ENCODE data around the gene RPS6KB2. TPM values are rescaled to one million over a fixed set of nuclear protein-coding genes. Genes with fewer than 3 reads are reported as not detected.
A peak's percentile ranks its signal among the peaks of the same experiment; 100 is the strongest.
"Not testable (repeated sequence)": the region's sequence is repeated elsewhere in the genome, so short reads cannot be mapped to it uniquely, and the experiment has no call there.

The RPS6KB2 gene
- total and polyA plus RNA-seq, 2 of the 4 experiments (the other 2 are of a cell fraction) = 50.7 to 58.4 TPM

- intact Hi-C loops (cut with micrococcal nuclease); H3K23ac ChIP-seq (ENCODE audit: low read depth, low read length); DNase-seq; H2BK120ac ChIP-seq (ENCODE audit: low read depth, low read length); ATAC-seq (ENCODE audit: low read depth); H3K27ac ChIP-seq (ENCODE audit: insufficient read depth, low read length); H2AFZ ChIP-seq (replicated peaks; ENCODE audit: low read length, poor library complexity); dilution Hi-C loops (cut with HindIII; ENCODE audit: low sequenced_read_pairs, unreplicated experiment); H3K14ac ChIP-seq (replicated peaks; ENCODE audit: low read depth, low read length); H3K9ac ChIP-seq (ENCODE audit: low read depth, low read length); BruUV-seq (replicated peaks); H3K4ac ChIP-seq (ENCODE audit: low read depth, low read length); in situ Hi-C loops (cut with MboI; ENCODE audit: low sequenced_read_pairs); H4K5ac ChIP-seq (ENCODE audit: low read depth, low read length); H2BK5ac ChIP-seq (ENCODE audit: low read depth, low read length, poor library complexity, severe bottlenecking); CTCF ChIA-PET; POLR2A ChIA-PET (ENCODE audit: unreplicated experiment); H2AK5ac ChIP-seq (ENCODE audit: low read depth, low read length); H3K4me2 ChIP-seq (ENCODE audit: low read depth, low read length); H3K56ac ChIP-seq (ENCODE audit: extremely low read depth, insufficient read depth, low read length); H2AK9ac ChIP-seq (replicated peaks; ENCODE audit: low read depth, low read length, poor library complexity); H3K9me3 ChIP-seq (ENCODE audit: control insufficient read depth, insufficient read depth, low read length); H3K4me3 ChIP-seq (ENCODE audit: insufficient read depth, low read depth, low read length); H4K91ac ChIP-seq (ENCODE audit: insufficient read depth, low read depth, low read length); H2BK15ac ChIP-seq (ENCODE audit: low read depth, low read length); H2BK20ac ChIP-seq (ENCODE audit: low read depth, low read length); H3K9me1 ChIP-seq (ENCODE audit: insufficient read depth, low read length); H3K18ac ChIP-seq (ENCODE audit: low read depth, low read length): not testable (repeated sequence)
- Histone ChIP-seq H3K27me3 (ENCODE audit: control insufficient read depth, insufficient read depth, low read length) (peaks cover 10% of the 10 kb centered on the region), H4K8ac (ENCODE audit: low read depth in 2 of 2, low read length in 2 of 2) (peak overlapping the region in 1 of 2 experiments; percentile 23; a peak in 2 of 4 replicates), H3K4me1 (ENCODE audit: control insufficient read depth, insufficient read depth, low read length) (peaks cover 13% of the 10 kb centered on the region), H3K79me1 (ENCODE audit: low read depth in 1 of 2, low read length in 2 of 2) (peaks cover 17 to 28% of the 10 kb centered on the region in 2 experiments; a peak in 3 of 4 replicates), H3K36me3 (ENCODE audit: control insufficient read depth, insufficient read depth, low read length) (peaks cover 23% of the 10 kb centered on the region), H4K20me1 (ENCODE audit: insufficient read depth, low read length) (peaks cover 26% of the 10 kb centered on the region)
- WGBS, 2 experiments (ENCODE audit: extremely low coverage in 2 of 2, insufficient read length in 1 of 2) = 89% methylated on average over 3 of the region's 9 CpGs; no CpG with 5 or more reads in 1 of the 2 experiments
Measured at GRCh38 chr11:67403085-67403484, 25.2 kb upstream of the RPS6KB2 start.
